ENCODE results near the gene SRSF9. TPM values are rescaled to one million over a fixed set of nuclear protein-coding genes. Genes with fewer than 3 reads are reported as not detected.

Gene SRSF9
- 49.0 and 57.2 TPM in 2 replicates for polyA plus RNA-seq

GRCh38 chr12:120469450-120470149 lies at the start of gene SRSF9:
SRSF9 (minus strand) TSS chr12:120469748; CDS start chr12:120469609, 139 bp downstream.

GRCh38 chr12:120495731-120496412 lies 26.3 kb upstream of the SRSF9 start, which contains the start of gene DYNLL1:
DYNLL1 (plus strand) TSS chr12:120496113; CDS start chr12:120496422, 309 bp downstream.

GRCh38 chr12:120445911-120446843 lies 23.4 kb downstream of the SRSF9 start, which contains the start of the genes GATC and TRIAP1:
GATC (plus strand) TSS chr12:120446444; CDS start chr12:120446481, 37 bp downstream.
TRIAP1 (minus strand) TSS chr12:120446384; CDS start chr12:120446372, 12 bp downstream.

GRCh38 chr12:120437735-120438494 lies 31.6 kb downstream of the SRSF9 start, which contains the start of gene COX6A1:
COX6A1 (plus strand) TSS chr12:120438113; CDS start chr12:120438127, 14 bp downstream.

Other genes with a start within 250 kb of the SRSF9 start
- 0.21 and 0.66 TPM in 2 replicates for gene PXN, start 204.0 kb downstream of the SRSF9 start, polyA plus RNA-seq
- gene RNU4-2, start 177.8 kb downstream of the SRSF9 start, polyA plus RNA-seq, result not detected in 2 replicates
- not detected in 2 replicates for gene RNU4-1, start 176.5 kb downstream of the SRSF9 start, polyA plus RNA-seq
- gene SIRT4, start 167.4 kb downstream of the SRSF9 start, polyA plus RNA-seq, result 6.4 and 12.6 TPM in 2 replicates
- not detected in 2 replicates for gene PLA2G1B, start 142.0 kb downstream of the SRSF9 start, polyA plus RNA-seq
- gene MSI1, start 100.6 kb downstream of the SRSF9 start, polyA plus RNA-seq, result 0.73 and 1.0 TPM in 2 replicates
- gene COX6A1, start 31.6 kb downstream of the SRSF9 start, polyA plus RNA-seq, result 1,271 and 1,904 TPM in 2 replicates
- gene TRIAP1, start 23.4 kb downstream of the SRSF9 start, polyA plus RNA-seq, result 71.4 and 75.6 TPM in 2 replicates
- 4.8 and 8.5 TPM in 2 replicates for gene GATC, start 23.3 kb downstream of the SRSF9 start, polyA plus RNA-seq
- gene DYNLL1, start 26.4 kb upstream of the SRSF9 start, polyA plus RNA-seq, result 1,021 and 1,881 TPM in 2 replicates
- 18.9 and 21.7 TPM in 2 replicates for gene COQ5, start 59.4 kb upstream of the SRSF9 start, polyA plus RNA-seq
- gene RNF10, start 64.6 kb upstream of the SRSF9 start, polyA plus RNA-seq, result 94.8 and 105 TPM in 2 replicates
- gene POP5, start 111.7 kb upstream of the SRSF9 start, polyA plus RNA-seq, result 146 and 150 TPM in 2 replicates
- gene CABP1, start 170.9 kb upstream of the SRSF9 start, polyA plus RNA-seq, result 6.3 and 13.1 TPM in 2 replicates
- 68.9 and 84.1 TPM in 2 replicates for gene MLEC, start 217.4 kb upstream of the SRSF9 start, polyA plus RNA-seq
- 2.0 and 2.4 TPM in 2 replicates for gene UNC119B, start 240.7 kb upstream of the SRSF9 start, polyA plus RNA-seq